HCT116 (cell line): ENCODE measurements around the gene TREML1. TPM values are rescaled to one million over a fixed set of nuclear protein-coding genes. Genes with fewer than 3 reads are reported as not detected.

Source experiments
- ATAC-seq: fragments of 200-7000 bp; cut with Tn5 transposase; 2 replicates; pipeline ENCODE4 v1.9.1; 2020; ENCODE audit warnings: mild to moderate bottlenecking, moderate library complexity
- Bru-seq: library from RNA; stranded (reverse); fragments of 400-500 nt; gene quantifications from one replicate; lab custom pipeline; 2021; lab: Mats Ljungman, UMichigan
- BruChase-seq, 2 experiments: library from RNA; stranded (reverse); fragments of 400-500 nt; gene quantifications; one replicate each; lab custom pipeline; 2021; lab: Mats Ljungman, UMichigan
- BruUV-seq: library from RNA; stranded (reverse); fragments of 400-500 nt; replicated peaks from 2 replicates; lab custom pipeline; 2021; lab: Mats Ljungman, UMichigan
- CTCF ChIA-PET: fragments of 300-600 bp; sonication (Branson Sonifier 250); formaldehyde crosslinking; loops from one replicate; lab custom pipeline; 2021; ENCODE audit warnings: antibody characterized with exemption; lab: Charles Lee
- POLR2A ChIA-PET: fragments of 300-600, 350-600 bp; sonication (Branson Sonifier 250); formaldehyde crosslinking; loops from one replicate; lab custom pipeline; 2021; ENCODE audit warnings: antibody characterized with exemption; lab: Charles Lee
- RAD21 ChIA-PET, 2 experiments: fragments of 300-600 bp; sonication (Branson Sonifier 250); formaldehyde crosslinking; loops; one replicate each; lab custom pipeline; 2023; ENCODE audit warnings: low total read pairs in 2 of 2; ENCODE audit not compliant: uncharacterized antibody in 2 of 2, unreplicated experiment in 2 of 2, low non-redundant PET in 1 of 2; lab: Charles Lee
- DNase-seq: peaks from one replicate; pipeline ENCODE4 v3.0.0-alpha.2; 2010; ENCODE audit warnings: low read depth, low spot score
- H2AFZ ChIP-seq: fragments of 200-600 bp; shearing (Covaris generic), sonication (generic); 2 replicates; pipeline ENCODE4 v1.6.1; 2017; ENCODE audit warnings: low read depth, mixed run types, mixed read lengths, antibody characterized with exemption, low read length; ENCODE audit not compliant: poor library complexity, severe bottlenecking
- H3K27ac ChIP-seq: 2 replicates; pipeline ENCODE4 v1.5.1; 2012; ENCODE audit warnings: low read depth, low read length
- H3K27me3 ChIP-seq: fragments of 200-600 bp; sonication (generic); 2 replicates; pipeline ENCODE4 v1.6.1; 2016; ENCODE audit warnings: mixed run types, low read length, mixed read lengths; ENCODE audit not compliant: insufficient read depth
- H3K36me3 ChIP-seq, 2 experiments: fragments of 200-500 bp in 1 of 2; fragments of 200-600 bp in 1 of 2; sonication (Bioruptor generic) in 1 of 2; sonication (generic) in 1 of 2; 2 replicates each; pipeline versions ENCODE4 v1.5.1 to v1.6.1; 2014 to 2016; ENCODE audit warnings: low read length in 2 of 2, inconsistent platforms in 1 of 2, mixed read lengths in 1 of 2, mixed run types in 1 of 2; ENCODE audit not compliant: insufficient read depth in 2 of 2, control insufficient read depth in 1 of 2
- H3K4me1 ChIP-seq, 2 experiments: fragments of 200-600 bp in 1 of 2; sonication (generic) in 1 of 2; 2 replicates each; pipeline versions ENCODE4 v1.5.1 to v1.6.1; 2012 to 2017; ENCODE audit warnings: low read length in 2 of 2, inconsistent platforms in 1 of 2, mild to moderate bottlenecking in 1 of 2, mixed read lengths in 1 of 2, mixed run types in 1 of 2, moderate library complexity in 1 of 2; ENCODE audit not compliant: insufficient read depth in 2 of 2, control insufficient read depth in 1 of 2
- H3K4me2 ChIP-seq: fragments of 200-600 bp; sonication (generic); 2 replicates; pipeline ENCODE4 v1.6.1; 2017; ENCODE audit warnings: mixed run types, low read length, mixed read lengths
- H3K4me3 ChIP-seq, 2 experiments: fragments of 200-600 bp in 1 of 2; sonication (generic) in 1 of 2; replicated peaks in 1 of 2; 2 replicates each; pipeline ENCODE4 v1.5.1; 2011 to 2016; ENCODE audit warnings: low read length in 2 of 2, control low read depth in 1 of 2, low read depth in 1 of 2, mild to moderate bottlenecking in 1 of 2, mixed read lengths in 1 of 2, mixed run types in 1 of 2
- H3K79me2 ChIP-seq: fragments of 200-600 bp; sonication (generic); 2 replicates; pipeline ENCODE4 v1.6.1; 2017; ENCODE audit warnings: mild to moderate bottlenecking, mixed run types, low read length, moderate library complexity, mixed read lengths; ENCODE audit not compliant: insufficient read depth
- H3K9ac ChIP-seq: fragments of 200-600 bp; sonication (generic); 2 replicates; pipeline ENCODE4 v1.6.1; 2016; ENCODE audit warnings: low read length, mixed read lengths
- H3K9me2 ChIP-seq: fragments of 200-600 bp; sonication (generic), shearing (Covaris generic); 2 replicates; pipeline ENCODE4 v1.6.1; 2017; ENCODE audit warnings: mixed run types, mild to moderate bottlenecking, moderate library complexity; ENCODE audit not compliant: insufficient read depth
- H3K9me3 ChIP-seq, 2 experiments: fragments of 200-500 bp in 1 of 2; fragments of 200-600 bp in 1 of 2; sonication (Bioruptor generic) in 1 of 2; sonication (generic) in 1 of 2; 2 replicates each; pipeline ENCODE4 v1.6.1; 2014 to 2017; ENCODE audit warnings: low read length in 2 of 2, mixed read lengths in 2 of 2, inconsistent platforms in 1 of 2, low read depth in 1 of 2, mild to moderate bottlenecking in 1 of 2, mixed run types in 1 of 2, moderate library complexity in 1 of 2; ENCODE audit not compliant: control insufficient read depth in 1 of 2, insufficient read depth in 1 of 2
- H4K20me1 ChIP-seq: fragments of 200-600 bp; sonication (generic), shearing (Covaris generic); 2 replicates; pipeline ENCODE4 v1.6.1; 2017; ENCODE audit warnings: mixed run types, mild to moderate bottlenecking, moderate library complexity; ENCODE audit not compliant: insufficient read depth
- ATF3 ChIP-seq: IDR thresholded peaks from 2 replicates; pipeline ENCODE4 v1.6.1; 2012
- CEBPB ChIP-seq: IDR thresholded peaks from 2 replicates; pipeline ENCODE4 v1.6.1; 2012; ENCODE audit warnings: low read depth
- CTCF ChIP-seq, 3 experiments: fragments of 200-600 bp in 1 of 3; sonication (generic) in 1 of 3; IDR thresholded peaks in 2 of 3; conservative IDR thresholded peaks in 1 of 3; 2 replicates each; pipeline ENCODE4 v1.5.1; 2012 to 2017; ENCODE audit warnings: low read depth in 2 of 3, low read length in 2 of 3, antibody characterized with exemption in 1 of 3, borderline replicate concordance in 1 of 3, control low read depth in 1 of 3, mild to moderate bottlenecking in 1 of 3, mixed read lengths in 1 of 3, mixed run types in 1 of 3, moderate library complexity in 1 of 3; ENCODE audit not compliant: insufficient read depth in 1 of 3
- FOSL1 ChIP-seq: IDR thresholded peaks from 2 replicates; pipeline ENCODE4 v1.6.1; 2012; ENCODE audit warnings: low read depth
- JUND ChIP-seq: IDR thresholded peaks from 2 replicates; pipeline ENCODE4 v1.6.1; 2012
- POLR2AphosphoS5 ChIP-seq: IDR thresholded peaks from 2 replicates; pipeline ENCODE4 v1.6.1; 2011; ENCODE audit warnings: mild to moderate bottlenecking, low read depth, low read length, moderate library complexity
- SIN3A ChIP-seq: IDR thresholded peaks from 2 replicates; pipeline ENCODE4 v1.6.1; 2012; ENCODE audit warnings: low read depth
- SP1 ChIP-seq: IDR thresholded peaks from 2 replicates; pipeline ENCODE4 v1.6.1; 2012; ENCODE audit warnings: low read depth
- SRF ChIP-seq: IDR thresholded peaks from 2 replicates; pipeline ENCODE4 v1.6.1; 2012; ENCODE audit warnings: low read depth
- ZNF274 ChIP-seq: fragments of 200-500 bp; sonication (Bioruptor generic); IDR thresholded peaks from 2 replicates; pipeline ENCODE4 v1.6.1; 2014; ENCODE audit warnings: mild to moderate bottlenecking, low read depth, low read length, inconsistent platforms
- intact Hi-C: fragments of 100-400 bp; cut with micrococcal nuclease; formaldehyde crosslinking; loops from 2 replicates; pipeline ENCODE4 v1.10.0; 2022
- long read RNA-seq: library from polyadenylated mRNA; unstranded; transcript quantifications from one replicate; pipeline ENCODE4 v2.0.0, GENCODE V29; 2021; ENCODE audit not compliant: unreplicated experiment
- polyA plus RNA-seq: library from polyadenylated mRNA; unstranded; fragments of >200 nt; gene quantifications from 2 replicates; pipeline ENCODE4 v1.2.1, GENCODE V29; 2012; ENCODE audit warnings: missing spikeins
- total RNA-seq: library from RNA; stranded (reverse); gene quantifications from one replicate; pipeline ENCODE4 v1.2.1, GENCODE V29; 2021; ENCODE audit not compliant: unreplicated experiment
- TF ChIP-seq, protein P1 (sequence below): IDR thresholded peaks from 2 replicates; pipeline ENCODE4 v1.6.1; 2011; ENCODE audit warnings: mild to moderate bottlenecking, low read length, moderate library complexity; ENCODE audit not compliant: insufficient replicate concordance; ENCODE audit errors: extremely low read depth

TREML1 gene
- total RNA-seq = not detected
- not detected in 2 replicates for polyA plus RNA-seq
- not detected for Bru-seq, nascent RNA
- not detected for BruChase-seq, experiment 1, labeled RNA remaining after a 6-hour chase
- not detected for BruChase-seq, experiment 2, labeled RNA remaining after a 2-hour chase
- long read RNA-seq = 0 reads

GRCh38 chr6:41153992-41154625 is at the start of gene TREML1:
Gene TREML1, minus strand, starts transcription at chr6:41154347. Its CDS starts 59 bp downstream, at chr6:41154288.
- no peak within 1 kb of the TSS for H3K9ac ChIP-seq
- no peak within 1 kb of the TSS for H3K27ac ChIP-seq
- H3K4me1 ChIP-seq = no peaks in the 10 kb centered on the region
- ChIA-PET POLR2A (no interaction called here), RAD21 (no interaction called here), CTCF (no interaction called here)
- H3K9me2 ChIP-seq = no peaks in the 10 kb centered on the region
- no peak within 1 kb of the TSS for H2AFZ ChIP-seq
- intact Hi-C loops = no loop called here
- peaks cover 11% of the 10 kb centered on the region; the same call in 1 of the 2 replicates for H3K27me3 ChIP-seq
- H4K20me1 ChIP-seq = no peaks in the 10 kb centered on the region
- H3K36me3 ChIP-seq = no peaks in the 10 kb centered on the region
- ATAC-seq = no peak
- no peaks in the 10 kb centered on the region for H3K9me3 ChIP-seq
- no peaks in the 10 kb centered on the region for H3K79me2 ChIP-seq
- BruUV-seq = no TSS peak
- H3K4me2 ChIP-seq = no peak within 1 kb of the TSS
- no peak for TF ChIP-seq SRF
- TF ChIP-seq ZNF274 = no peak
- no peak for TF ChIP-seq POLR2AphosphoS5
- no peak for TF ChIP-seq JUND
- TF ChIP-seq, protein P1, sequence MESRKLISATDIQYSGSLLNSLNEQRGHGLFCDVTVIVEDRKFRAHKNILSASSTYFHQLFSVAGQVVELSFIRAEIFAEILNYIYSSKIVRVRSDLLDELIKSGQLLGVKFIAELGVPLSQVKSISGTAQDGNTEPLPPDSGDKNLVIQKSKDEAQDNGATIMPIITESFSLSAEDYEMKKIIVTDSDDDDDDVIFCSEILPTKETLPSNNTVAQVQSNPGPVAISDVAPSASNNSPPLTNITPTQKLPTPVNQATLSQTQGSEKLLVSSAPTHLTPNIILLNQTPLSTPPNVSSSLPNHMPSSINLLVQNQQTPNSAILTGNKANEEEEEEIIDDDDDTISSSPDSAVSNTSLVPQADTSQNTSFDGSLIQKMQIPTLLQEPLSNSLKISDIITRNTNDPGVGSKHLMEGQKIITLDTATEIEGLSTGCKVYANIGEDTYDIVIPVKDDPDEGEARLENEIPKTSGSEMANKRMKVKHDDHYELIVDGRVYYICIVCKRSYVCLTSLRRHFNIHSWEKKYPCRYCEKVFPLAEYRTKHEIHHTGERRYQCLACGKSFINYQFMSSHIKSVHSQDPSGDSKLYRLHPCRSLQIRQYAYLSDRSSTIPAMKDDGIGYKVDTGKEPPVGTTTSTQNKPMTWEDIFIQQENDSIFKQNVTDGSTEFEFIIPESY = no peak
- TF ChIP-seq CEBPB = no peak
- TF ChIP-seq SIN3A = no peak
- TF ChIP-seq FOSL1 = no peak
- no peak for TF ChIP-seq CTCF (IDR thresholded peaks at IDR 0.05 in 2 of 3, conservative IDR thresholded peaks at IDR 0.05 in 1 of 3; ENCODE audit: borderline replicate concordance in 1 of 3, insufficient read depth in 1 of 3, low read depth in 2 of 3, low read length in 2 of 3)
- no peak for TF ChIP-seq ATF3
- TF ChIP-seq SP1 = no peak
- no peak for DNase-seq
- H3K4me3 ChIP-seq = no peak within 1 kb of the TSS
